Measurements from ENCODE around the gene SPP2. TPM values are rescaled to one million over a fixed set of nuclear protein-coding genes. Genes with fewer than 3 reads are reported as not detected.

The SPP2 gene
- total RNA-seq, 1 donor from 2014 or later = not detected

DNA sequence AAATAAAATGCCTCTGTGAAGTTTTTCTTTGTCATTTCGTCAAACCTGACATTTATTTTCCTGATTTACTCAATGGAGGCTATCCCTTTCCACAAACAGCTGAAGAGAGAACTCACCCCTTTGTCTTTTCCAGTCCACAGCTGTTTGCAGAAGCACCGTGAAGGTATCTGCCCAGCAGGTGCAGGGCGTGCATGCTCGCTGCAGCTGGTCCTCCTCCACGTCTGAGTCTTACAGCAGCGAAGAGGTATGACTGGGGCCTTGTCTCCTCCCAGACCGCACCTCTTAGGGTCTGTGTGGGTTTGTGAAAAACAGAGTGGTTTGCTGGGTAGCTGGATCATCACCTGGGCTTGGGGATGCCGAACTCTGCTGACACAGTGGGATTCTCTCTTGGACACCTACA is 9.7 kb downstream of the SPP2 start:
- H3K4me3 ChIP-seq = no peak overlapping the region
- no peaks in the 10 kb centered on the region for H3K27me3 ChIP-seq
- H3K4me1 ChIP-seq = no peaks in the 10 kb centered on the region
- no peaks in the 10 kb centered on the region for H3K9me3 ChIP-seq
- no peak for DNase-seq (ENCODE audit: extremely low spot score in 2 of 2)
- intact Hi-C loops (cut with DNase I) = no loop called here
- no peak overlapping the region for H3K27ac ChIP-seq
- H3K36me3 ChIP-seq = no peaks in the 10 kb centered on the region
- TF ChIP-seq POLR2A (IDR thresholded peaks at IDR 0.05) (no peak), POLR2AphosphoS5 (IDR thresholded peaks at IDR 0.05; ENCODE audit: insufficient read depth in 1 of 2, low read depth in 1 of 2) (no peak)
- TF ChIP-seq, protein P1, sequence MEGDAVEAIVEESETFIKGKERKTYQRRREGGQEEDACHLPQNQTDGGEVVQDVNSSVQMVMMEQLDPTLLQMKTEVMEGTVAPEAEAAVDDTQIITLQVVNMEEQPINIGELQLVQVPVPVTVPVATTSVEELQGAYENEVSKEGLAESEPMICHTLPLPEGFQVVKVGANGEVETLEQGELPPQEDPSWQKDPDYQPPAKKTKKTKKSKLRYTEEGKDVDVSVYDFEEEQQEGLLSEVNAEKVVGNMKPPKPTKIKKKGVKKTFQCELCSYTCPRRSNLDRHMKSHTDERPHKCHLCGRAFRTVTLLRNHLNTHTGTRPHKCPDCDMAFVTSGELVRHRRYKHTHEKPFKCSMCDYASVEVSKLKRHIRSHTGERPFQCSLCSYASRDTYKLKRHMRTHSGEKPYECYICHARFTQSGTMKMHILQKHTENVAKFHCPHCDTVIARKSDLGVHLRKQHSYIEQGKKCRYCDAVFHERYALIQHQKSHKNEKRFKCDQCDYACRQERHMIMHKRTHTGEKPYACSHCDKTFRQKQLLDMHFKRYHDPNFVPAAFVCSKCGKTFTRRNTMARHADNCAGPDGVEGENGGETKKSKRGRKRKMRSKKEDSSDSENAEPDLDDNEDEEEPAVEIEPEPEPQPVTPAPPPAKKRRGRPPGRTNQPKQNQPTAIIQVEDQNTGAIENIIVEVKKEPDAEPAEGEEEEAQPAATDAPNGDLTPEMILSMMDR (IDR thresholded peaks at IDR 0.05) = no peak

DNA sequence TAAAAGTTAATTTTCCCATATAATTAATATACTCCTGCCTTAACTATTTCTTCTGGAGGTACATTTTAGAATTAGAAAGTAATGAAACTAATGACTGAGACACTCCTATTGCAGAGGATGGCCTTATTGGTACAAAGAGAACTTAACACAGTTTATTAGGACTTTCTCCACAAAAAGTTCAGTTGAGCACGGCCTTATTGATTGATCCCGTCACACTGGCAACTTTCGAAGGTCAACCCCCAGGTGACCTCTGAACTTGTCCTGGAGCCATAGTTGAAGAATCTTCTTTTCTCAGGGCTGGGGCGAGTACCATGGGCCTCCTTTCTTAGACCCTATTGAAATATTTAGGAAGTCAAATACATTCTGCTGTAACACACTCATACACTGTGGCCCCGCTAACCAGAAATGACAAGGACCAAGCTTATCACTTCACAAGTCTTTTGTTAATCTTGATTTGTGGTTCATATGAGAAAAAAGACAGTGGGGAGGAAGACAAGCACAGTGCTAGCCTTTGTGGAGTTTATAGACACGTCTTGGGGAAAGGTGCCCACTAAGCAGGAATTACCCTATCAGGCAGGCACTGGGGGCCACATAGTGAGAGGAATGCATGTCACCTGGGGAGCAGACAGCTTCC is 11.2 kb downstream of the SPP2 start:
- H3K27me3 ChIP-seq = no peaks in the 10 kb centered on the region
- no peak for DNase-seq (ENCODE audit: extremely low spot score in 2 of 2)
- H3K4me1 ChIP-seq = no peaks in the 10 kb centered on the region
- no peaks in the 10 kb centered on the region for H3K36me3 ChIP-seq
- H3K4me3 ChIP-seq = no peak overlapping the region
- H3K27ac ChIP-seq = no peak overlapping the region
- TF ChIP-seq, protein P1 (IDR thresholded peaks at IDR 0.05) = no peak
- no peak for TF ChIP-seq POLR2A (IDR thresholded peaks at IDR 0.05)
- no peak for TF ChIP-seq POLR2AphosphoS5 (IDR thresholded peaks at IDR 0.05; ENCODE audit: insufficient read depth in 1 of 2, low read depth in 1 of 2)
- intact Hi-C loops (cut with DNase I) = no loop called here
- no peaks in the 10 kb centered on the region for H3K9me3 ChIP-seq

DNA sequence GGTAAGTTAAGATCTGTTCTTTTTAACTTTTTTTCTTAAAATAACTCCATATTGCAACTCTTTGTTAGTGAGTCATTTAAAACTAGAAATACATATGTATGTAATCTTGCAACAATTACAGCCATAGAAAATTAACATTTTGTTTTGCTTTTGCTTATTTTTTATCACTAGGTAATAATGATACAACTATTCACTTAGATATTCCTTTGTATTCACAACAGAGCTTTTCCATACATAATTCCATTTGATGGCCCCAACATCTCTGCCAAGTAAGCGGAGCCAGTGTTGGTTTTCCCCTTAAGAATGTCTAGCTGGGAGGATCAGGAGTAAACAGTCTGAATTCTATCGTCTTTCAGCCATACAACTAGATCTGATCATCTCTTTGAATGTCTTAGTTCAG is 16.1 kb downstream of the SPP2 start:
- no peak overlapping the region for H3K27ac ChIP-seq
- no peaks in the 10 kb centered on the region for H3K9me3 ChIP-seq
- H3K27me3 ChIP-seq = no peaks in the 10 kb centered on the region
- no peaks in the 10 kb centered on the region for H3K4me1 ChIP-seq
- no peaks in the 10 kb centered on the region for H3K36me3 ChIP-seq
- intact Hi-C loops (cut with DNase I) = no loop called here
- no peak for DNase-seq (ENCODE audit: extremely low spot score in 2 of 2)
- no peak for TF ChIP-seq POLR2A (IDR thresholded peaks at IDR 0.05)
- no peak for TF ChIP-seq POLR2AphosphoS5 (IDR thresholded peaks at IDR 0.05; ENCODE audit: insufficient read depth in 1 of 2, low read depth in 1 of 2)
- TF ChIP-seq, protein P1 (IDR thresholded peaks at IDR 0.05) = no peak
- H3K4me3 ChIP-seq = no peak overlapping the region

DNA sequence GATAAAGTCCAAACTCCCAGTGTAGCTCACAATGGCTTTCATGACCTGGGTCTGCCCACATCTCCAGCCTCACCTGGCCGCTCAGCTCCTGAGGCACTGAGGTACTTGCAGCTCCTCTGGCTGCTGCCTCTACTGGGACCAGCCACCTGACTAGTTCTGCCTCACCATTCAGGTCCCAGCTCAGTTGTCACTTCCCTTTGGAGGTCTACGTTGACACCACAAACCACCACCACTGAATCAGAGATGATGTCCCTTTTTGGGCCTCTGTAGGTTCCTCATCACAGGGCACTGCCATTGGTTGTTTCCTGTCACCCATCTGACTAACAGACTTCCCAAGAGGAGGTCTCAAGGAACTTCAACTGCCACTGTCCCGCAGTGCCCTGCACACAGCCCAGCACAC is 21.2 kb downstream of the SPP2 start:
- Histone ChIP-seq H3K27me3 (no peaks in the 10 kb centered on the region), H3K4me1 (no peaks in the 10 kb centered on the region), H3K4me3 (no peak overlapping the region), H3K27ac (no peak overlapping the region), H3K9me3 (no peaks in the 10 kb centered on the region), H3K36me3 (no peaks in the 10 kb centered on the region)
- DNase-seq (ENCODE audit: extremely low spot score in 2 of 2) = no peak
- intact Hi-C loops (cut with DNase I) = no loop called here
- TF ChIP-seq, protein P1 (IDR thresholded peaks at IDR 0.05) = no peak
- TF ChIP-seq POLR2A (IDR thresholded peaks at IDR 0.05) (no peak), POLR2AphosphoS5 (IDR thresholded peaks at IDR 0.05; ENCODE audit: insufficient read depth in 1 of 2, low read depth in 1 of 2) (no peak)

DNA sequence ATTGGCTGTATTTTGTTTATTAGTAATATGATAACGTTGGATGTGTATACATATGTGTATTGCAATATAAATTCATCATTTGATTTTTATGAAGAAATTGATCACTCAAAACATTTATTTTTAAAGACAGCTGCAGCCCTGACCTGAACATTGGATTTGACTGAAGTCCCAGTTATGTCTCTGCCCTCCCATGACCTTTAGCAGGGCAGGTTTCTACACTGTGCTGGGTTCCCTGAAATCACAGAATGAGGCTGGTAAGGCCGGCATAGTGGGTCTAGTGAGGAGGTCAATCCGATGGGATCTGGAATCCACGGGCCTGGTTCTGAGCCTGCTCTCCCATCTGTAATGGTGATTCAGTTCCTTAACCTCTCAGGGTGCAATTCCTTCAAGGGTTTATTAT is 22.0 kb downstream of the SPP2 start:
- H3K4me3 ChIP-seq = no peak overlapping the region
- H3K27me3 ChIP-seq = no peaks in the 10 kb centered on the region
- no peaks in the 10 kb centered on the region for H3K36me3 ChIP-seq
- TF ChIP-seq POLR2AphosphoS5 (IDR thresholded peaks at IDR 0.05; ENCODE audit: insufficient read depth in 1 of 2, low read depth in 1 of 2) (no peak), POLR2A (IDR thresholded peaks at IDR 0.05) (no peak)
- TF ChIP-seq, protein P1 (IDR thresholded peaks at IDR 0.05) = no peak
- H3K4me1 ChIP-seq = no peaks in the 10 kb centered on the region
- H3K27ac ChIP-seq = no peak overlapping the region
- intact Hi-C loops (cut with DNase I) = no loop called here
- H3K9me3 ChIP-seq = no peaks in the 10 kb centered on the region
- no peak for DNase-seq (ENCODE audit: extremely low spot score in 2 of 2)

Data from vagina (tissue), 2 donors.